Measurements from ENCODE around the gene SPOCK1.

DNA sequence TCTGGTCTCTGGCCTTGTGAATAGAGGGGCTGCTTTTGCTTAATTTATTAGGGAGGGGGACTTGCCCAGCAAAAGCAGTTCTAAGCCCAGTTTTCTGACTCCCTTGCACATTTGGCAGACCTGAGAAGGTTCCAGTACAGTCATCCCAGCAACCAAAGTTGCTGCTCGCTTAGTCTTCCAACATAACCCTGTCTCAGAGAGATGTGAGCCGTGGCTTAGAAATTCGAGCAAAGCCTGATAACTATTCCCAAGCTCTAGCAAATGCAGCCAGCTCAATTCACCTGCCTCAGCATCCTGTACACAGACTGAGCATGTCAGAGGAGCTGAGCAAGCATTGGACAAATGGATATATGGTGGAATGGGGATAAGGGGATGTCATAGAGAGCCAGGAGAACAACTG, 401.9 kb downstream of the SPOCK1 start:
- TF ChIP-seq, protein P1, sequence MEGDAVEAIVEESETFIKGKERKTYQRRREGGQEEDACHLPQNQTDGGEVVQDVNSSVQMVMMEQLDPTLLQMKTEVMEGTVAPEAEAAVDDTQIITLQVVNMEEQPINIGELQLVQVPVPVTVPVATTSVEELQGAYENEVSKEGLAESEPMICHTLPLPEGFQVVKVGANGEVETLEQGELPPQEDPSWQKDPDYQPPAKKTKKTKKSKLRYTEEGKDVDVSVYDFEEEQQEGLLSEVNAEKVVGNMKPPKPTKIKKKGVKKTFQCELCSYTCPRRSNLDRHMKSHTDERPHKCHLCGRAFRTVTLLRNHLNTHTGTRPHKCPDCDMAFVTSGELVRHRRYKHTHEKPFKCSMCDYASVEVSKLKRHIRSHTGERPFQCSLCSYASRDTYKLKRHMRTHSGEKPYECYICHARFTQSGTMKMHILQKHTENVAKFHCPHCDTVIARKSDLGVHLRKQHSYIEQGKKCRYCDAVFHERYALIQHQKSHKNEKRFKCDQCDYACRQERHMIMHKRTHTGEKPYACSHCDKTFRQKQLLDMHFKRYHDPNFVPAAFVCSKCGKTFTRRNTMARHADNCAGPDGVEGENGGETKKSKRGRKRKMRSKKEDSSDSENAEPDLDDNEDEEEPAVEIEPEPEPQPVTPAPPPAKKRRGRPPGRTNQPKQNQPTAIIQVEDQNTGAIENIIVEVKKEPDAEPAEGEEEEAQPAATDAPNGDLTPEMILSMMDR (IDR thresholded peaks at IDR 0.05; ENCODE audit: low read depth, low read length, missing input control) = no peak
- TF ChIP-seq, protein P2, sequence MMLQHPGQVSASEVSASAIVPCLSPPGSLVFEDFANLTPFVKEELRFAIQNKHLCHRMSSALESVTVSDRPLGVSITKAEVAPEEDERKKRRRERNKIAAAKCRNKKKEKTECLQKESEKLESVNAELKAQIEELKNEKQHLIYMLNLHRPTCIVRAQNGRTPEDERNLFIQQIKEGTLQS (IDR thresholded peaks at IDR 0.05) = no peak
- no peak for TF ChIP-seq MAX (IDR thresholded peaks at IDR 0.05)
- TF ChIP-seq RXRA (IDR thresholded peaks at IDR 0.05) = no peak
- no peak for TF ChIP-seq TAF1 (conservative IDR thresholded peaks at IDR 0.05)
